ENCODE measurements around the gene PDE6A.

Gene PDE6A

GRCh38 chr5:149924486-149924885 is 20.1 kb downstream of the PDE6A start:
- DNase-seq = no peak

DNA sequence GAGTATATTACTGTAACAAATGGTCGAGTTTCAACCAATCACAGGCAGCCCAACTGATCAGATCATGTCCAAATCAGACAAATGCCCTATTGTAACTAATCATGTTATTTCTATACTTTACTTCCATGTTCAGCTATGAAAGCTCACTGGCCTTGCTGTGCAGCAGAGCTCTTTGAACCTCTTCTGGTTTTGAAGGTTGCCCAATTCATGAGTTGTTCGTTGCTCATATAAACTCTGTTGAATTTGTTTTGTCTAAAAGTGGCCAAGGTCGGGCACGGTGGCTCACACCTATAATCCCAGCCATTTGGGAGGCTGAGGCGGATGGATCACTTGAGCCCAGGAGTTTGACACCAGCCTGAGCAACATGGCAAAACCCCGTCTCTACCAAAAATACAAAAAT is 21.6 kb downstream of the PDE6A start:
- no peak for DNase-seq

DNA sequence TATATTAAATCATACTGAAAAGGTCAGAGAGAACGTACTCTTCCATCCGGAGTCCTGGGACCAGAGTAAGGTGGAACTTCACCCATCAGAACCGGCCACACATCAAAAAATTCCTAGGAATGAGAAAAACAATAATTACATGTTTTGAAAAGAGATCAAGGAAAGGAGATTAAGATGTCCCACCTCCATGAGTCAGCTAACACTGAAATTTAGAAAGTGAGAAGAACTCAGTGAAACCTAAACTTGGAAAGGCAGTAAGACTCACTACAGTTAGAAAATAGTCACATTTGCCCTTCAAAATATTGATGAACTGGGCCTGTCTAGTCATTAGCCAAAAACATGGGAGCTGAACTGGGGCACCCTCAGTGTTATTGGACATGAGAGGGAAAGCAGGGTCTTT is 23.0 kb downstream of the PDE6A start:
- DNase-seq = no peak

- no peak for DNase-seq
These were observed 27.4 kb downstream of the PDE6A start for GRCh38 chr5:149917073-149917676.

DNA sequence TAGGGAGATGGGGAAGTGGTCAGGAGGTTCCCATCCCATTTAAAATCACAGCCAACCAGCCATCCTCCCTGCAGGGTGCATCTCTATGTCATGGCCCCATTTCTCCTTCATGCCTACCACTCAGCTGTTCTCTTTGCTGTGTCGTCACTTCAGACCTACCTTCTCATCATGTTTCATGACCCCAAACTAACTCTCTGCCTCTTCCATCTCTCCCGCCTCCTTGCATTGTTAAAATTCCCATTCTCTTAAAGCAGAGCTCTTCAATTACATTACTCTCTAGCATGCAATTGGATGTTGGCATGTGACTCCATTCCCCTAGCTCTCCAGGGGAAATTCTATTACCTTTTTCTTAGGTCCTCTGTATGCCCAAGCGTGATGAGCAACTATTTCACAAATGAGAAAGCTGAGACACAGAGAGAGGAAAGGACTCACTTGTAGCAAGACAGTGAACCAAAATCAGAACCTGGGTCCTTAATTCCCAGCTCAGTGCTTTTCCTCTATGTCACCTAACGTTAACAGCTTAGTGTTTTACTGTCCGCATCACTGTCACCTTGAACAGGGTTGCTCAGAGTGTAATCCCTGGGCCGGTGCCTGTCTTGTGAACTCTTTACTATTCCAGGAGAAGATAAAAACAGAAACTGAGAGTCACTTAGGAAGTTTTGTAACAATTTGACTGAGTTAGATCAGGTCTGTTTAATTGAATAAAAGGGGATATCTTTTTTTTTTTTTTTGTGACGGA is 28.1 kb downstream of the PDE6A start:
- no peak for DNase-seq

GRCh38 chr5:149915392-149916260 is 29.0 kb downstream of the PDE6A start:
- no peak for DNase-seq

GRCh38 chr5:149913436-149914419 is 30.9 kb downstream of the PDE6A start:
- DNase-seq = no peak

DNA sequence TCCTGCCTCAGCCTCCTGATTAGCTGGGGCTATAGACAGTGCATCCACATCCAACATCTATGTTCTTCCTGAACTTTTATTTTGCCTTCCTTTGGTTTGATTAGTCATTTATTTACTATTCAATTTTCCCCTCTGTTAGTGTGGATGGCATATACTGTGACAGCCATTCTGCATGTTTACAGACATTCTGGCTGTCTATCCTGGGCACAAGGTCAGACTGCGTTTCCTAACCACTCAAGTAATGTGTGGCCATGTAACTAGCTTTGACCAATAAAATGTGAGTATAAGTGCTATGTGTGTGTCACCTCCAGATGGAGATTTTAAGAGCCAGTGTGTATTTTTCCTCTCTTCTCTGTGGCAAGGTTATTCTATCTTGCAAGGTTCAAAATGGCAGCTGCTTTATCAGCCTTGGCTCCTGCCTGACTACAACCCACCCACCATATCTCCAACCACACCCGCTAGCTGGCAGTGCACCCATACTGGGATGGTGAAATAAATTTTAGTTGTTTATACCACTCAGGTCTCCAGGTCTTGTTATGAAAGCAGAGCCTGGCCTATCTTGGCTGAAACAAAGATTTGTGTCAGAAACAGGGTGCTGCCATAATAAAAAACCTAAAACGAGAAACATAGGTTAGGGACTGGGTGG is 32.2 kb downstream of the PDE6A start:
- no peak for DNase-seq

DNA sequence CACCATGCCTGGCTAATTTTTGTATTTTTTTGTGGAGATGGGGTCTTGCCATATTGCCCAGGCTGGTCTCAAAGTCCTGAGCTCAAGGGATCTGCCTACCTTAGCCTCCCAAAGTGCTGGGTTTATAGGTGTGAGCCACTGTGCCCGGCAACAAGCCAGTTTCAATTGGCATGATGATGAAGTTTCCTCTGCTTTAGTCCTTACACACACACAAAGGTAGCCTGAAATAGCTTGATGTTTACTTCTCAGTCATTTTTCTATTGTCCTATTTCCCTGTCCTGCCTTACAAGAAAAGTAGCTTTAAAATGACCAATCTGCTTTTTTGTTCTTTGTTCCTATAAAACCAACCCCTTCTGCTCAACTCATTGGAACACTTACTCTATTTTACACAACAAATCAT is 33.6 kb downstream of the PDE6A start:
- no peak for DNase-seq

GRCh38 chr5:149907828-149908227 is 36.8 kb downstream of the PDE6A start:
- DNase-seq = no peak

DNA sequence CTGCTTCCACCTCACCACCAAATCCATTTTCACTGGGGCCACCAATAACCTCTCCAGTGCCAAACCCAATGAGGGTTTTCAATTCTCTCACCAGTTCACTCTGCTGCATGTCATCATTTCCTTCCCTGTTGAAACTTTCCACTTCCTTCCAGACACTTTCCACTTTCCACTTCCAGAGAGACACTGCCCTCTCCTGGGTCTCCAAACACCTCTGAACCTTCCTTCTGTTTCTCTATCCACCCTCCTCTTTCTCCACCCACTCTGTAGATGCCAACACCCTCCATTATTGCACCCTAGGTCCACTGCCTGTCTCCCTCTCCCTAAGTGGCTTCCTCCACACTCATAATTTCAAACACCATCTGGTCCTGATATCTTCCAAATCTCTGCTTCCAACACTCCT is 39.6 kb downstream of the PDE6A start:
- no peak for DNase-seq

GRCh38 chr5:149904293-149904886 is 40.2 kb downstream of the PDE6A start:
- no peak for DNase-seq

GRCh38 chr5:149903404-149903803 is 41.2 kb downstream of the PDE6A start:
- no peak for DNase-seq

DNA sequence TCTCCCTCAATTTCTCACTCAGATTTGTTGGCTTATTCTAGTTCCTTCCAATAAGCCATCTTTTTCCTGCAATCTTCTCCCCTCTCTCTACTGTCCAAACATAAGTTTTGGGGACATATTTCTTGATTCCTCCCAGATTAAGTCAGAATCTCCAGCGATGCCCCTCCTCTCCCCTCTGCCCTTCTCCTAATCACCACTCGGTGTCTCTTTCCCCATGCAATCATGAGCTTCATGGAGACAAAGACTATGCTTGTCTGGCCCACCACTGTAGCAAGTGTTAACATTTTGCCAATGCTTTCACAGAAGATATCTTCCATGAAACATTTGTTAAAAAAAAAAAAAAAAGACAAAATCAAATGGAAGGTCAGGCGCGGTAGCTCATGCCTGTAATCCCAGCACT is 42.4 kb downstream of the PDE6A start:
- no peak for DNase-seq

DNA sequence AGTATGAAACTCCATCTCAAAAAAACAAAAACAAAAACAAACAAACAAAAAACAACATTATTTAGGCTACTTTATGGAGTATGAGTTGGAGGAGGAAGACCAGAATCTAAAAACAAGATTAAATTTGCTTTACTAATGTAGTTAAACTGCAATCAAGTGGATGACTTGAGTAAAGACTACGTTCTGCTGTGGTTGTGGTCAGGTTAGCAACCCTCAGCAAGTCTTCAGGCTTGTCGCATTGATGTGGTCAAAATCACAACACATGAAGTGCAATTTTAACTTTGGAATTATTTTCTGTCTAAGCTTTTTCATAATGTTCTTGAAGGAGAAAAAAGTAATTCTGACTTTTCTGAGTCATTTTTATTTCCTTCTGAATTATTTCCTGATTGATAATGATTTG is 43.1 kb downstream of the PDE6A start:
- no peak for DNase-seq

DNA sequence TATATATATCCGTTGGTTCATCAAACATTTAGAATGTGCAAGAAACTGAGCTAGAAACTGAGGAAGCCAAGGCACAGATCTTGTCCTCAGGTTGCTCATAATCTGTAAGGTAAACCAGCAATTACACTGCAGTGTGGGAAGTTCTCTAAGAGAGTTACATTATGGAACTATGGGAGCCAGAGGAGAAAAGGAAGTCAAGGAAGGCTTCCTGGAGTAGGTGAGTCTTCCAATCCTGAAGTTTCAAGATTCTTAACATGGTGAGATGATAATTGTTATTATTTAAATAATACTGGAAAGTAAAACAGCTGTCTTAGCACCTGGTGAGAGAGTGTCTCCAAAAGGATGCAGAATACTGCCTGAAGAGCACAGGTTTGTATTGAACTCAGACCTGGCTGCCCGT is 44.2 kb downstream of the PDE6A start:
- DNase-seq = no peak

GRCh38 chr5:149898811-149899210 is 45.8 kb downstream of the PDE6A start:
- no peak for DNase-seq

DNA sequence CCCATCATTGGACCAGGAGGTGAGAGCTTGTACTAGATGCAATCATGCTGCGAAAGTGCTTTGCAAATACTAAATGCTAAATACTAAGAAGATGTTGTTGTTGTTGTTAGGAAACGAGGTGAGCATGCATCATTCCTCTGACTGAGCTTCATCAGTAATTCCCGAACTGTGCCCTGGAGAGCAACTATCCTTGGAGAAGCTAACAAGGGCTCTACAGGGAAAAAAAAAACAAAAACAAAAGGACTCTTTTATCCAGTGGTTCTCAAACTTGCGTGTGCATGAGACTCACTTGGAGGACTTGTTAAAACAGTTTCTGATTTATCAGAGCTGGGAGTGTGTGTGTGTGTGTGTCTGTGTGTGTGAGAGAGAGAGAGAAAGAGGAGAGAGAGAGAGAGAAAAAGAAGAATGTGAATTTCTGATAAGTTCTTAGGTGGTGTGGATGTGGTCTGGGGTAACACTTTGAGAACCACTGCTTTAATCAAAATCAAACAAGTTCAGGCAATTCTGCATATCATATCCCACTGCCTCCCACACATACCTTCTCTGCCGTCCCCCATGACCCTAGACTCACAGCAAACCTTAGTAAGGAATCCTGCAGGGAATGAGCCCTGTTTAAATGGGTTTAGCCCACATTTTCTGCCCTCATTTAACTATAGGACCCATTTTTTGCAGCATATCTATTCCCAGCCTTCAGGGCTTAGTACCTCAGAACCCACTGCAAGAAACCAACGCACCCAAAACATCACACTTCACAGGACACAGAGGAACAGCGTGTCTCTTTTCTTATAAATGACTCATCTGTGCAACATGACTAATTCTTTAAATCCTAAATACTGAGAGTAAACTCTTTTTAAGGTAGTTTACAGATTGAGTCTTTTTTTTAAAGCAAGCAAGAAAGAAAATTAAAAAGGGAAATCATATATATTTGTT is 48.9 kb downstream of the PDE6A start:
- no peak for DNase-seq

DNA sequence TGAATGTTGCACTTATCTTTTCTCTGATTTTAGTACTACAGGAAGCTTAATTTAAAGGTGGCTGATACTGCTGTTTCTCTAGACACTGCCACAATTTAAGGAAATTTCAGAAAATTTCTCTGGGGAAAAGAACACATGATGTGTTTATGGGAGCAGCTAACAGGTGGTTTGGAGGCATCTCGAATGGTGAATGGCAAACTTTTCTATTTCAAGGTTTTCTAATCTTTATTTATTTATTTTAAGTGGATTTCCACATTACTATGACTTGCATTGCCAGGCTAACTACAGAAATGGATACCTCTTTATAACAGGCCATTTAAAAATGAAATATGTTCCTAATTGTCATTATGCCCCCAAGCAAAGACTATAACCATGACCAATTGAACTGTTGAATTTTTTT is 50.4 kb downstream of the PDE6A start:
- no peak for DNase-seq

DNA sequence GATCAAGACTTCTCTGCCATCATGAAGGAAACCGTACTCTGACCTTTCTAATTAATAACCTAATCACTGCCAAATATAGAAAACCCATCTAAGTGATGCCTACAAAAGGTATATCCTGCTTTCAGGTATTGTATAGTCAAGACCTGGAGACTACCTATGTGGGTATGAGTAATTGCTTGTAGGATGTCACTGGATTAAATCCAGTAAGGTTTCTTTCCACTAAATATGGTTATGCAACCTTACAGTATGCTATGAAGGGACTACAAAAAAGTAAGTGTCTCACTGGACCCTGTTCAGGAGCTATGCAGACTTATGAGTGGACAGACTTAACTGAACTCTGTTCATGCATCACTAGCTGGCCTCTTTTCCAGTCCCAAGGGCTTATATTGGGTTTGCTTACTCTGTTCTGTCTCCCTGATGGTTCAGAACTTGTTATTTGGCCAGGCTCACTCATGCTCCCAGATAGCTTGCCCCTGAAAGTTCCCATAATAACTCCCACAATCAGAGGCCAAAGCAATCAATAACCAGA is 51.1 kb downstream of the PDE6A start:
- DNase-seq = no peak

Measured in midbrain (tissue), 1 donor.